HG03095 (cell line): ENCODE results near the gene IRF8.

Experiments
- ATAC-seq: cut with Tn5 transposase; IDR thresholded peaks from one replicate; pipeline ENCODE4 v1.9.1; 2021; ENCODE audit warnings: moderate library complexity; ENCODE audit not compliant: unreplicated experiment

Gene IRF8

DNA sequence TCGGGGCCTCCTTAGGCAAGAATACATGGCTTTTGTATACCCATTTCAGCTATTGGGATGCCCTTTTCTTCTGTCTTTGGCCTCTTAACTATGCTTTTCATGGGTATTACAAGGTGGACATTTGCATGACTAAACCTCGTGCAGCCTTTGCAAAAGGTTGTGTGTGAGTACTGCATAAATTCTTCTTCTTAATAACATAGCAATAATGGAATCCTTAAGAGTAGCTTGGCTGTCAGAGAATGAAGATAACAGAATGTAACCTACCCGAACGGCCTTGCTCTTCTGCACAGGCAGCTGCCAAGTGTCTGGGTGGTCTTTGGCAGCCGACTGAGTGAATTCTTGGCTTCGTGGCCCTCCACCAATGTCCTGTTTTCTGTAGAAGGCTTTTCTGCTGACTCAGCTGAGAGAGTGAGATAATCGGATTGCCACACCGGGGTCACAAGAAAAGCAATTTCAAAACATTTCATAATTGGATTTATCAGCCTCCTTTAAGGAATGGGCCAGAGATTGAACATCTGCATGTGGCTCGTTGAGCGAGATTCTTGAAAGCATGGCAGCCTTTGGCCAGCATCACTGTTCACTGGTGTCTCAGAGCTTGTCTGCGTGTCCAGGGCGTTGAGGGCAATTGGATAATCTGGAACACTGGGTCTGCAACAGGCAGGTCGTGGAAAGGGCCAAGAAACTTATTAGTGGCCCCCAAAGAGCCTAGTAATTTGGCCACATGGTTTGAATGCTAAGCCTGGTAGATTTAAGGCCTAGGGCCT is 13.4 kb downstream of the IRF8 start:
- ATAC-seq = no peak

DNA sequence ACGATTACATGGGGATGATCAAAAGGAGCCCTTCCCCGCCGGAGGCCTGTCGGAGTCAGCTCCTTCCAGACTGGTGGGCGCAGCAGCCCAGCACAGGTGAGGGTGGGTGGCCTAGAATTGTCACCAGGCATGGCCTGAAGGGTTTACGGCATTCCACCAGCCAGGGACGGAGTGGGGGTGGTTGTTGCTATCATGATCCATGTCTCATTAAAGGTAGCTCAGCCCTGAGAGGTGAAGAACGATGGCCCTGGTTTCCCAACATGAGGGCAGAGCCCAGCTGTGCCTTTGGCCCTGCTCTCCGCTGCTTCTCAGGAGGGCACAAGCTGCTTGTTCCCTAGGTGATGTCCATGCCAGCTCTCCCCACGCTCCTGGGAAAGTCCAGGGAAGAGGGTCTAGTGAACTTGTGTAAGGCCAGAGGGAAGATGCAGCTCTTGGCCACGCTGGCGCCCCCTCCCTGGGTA is 14.2 kb downstream of the IRF8 start:
- no peak for ATAC-seq

DNA sequence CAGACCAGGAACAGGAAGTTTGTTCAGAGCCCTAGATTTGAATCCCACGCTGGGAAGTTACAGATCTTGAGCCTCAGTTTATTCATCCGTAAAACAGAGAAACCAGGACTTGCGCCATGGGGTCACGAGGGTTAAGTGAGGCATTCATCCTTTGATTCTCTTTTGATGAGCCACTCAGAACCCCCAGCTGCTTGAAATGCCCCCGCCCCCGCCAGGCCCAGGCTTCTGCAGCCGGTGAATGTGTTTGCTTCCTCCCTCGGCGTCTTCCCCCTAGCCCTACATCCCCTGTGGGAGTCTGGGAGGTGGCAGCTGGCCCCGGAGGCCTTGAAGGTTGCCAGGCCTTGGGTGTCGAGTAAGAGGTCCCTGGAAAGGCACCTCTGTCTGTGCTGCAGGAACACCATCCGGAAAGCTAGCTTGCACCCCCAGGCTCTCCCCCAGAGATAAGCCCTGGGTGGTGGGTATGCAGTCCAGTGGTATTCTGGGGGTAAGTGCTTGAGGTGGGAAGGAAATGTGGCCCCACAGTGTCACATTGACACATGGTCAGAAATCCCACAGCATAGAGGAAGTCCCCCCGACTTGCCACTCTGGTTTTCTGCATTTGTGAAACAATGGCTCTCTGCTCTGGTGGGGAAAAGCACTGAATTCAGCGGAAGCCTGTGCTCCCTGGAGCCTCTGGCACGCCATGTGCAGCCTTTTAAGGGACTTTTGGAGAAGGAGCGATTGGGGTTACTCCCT is 14.9 kb downstream of the IRF8 start:
- ATAC-seq = no peak

DNA sequence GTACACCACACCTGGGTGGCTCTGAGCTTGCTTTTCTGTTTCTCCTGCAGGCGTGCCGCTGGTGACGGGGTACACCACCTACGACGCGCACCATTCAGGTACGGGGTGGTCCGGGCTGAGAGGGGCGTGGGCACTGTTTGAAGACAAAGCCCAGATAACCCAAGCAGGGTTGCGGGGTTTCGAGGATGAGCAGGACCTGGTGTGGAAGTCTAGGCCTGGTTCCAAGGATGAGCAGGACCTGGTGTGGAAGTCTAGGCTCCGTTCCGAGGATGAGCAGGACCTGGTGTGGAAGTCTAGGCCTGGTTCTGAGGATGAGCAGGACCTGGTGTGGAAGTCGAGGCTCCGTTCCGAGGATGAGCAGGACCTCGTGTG is 15.4 kb downstream of the IRF8 start:
- ATAC-seq = no peak

DNA sequence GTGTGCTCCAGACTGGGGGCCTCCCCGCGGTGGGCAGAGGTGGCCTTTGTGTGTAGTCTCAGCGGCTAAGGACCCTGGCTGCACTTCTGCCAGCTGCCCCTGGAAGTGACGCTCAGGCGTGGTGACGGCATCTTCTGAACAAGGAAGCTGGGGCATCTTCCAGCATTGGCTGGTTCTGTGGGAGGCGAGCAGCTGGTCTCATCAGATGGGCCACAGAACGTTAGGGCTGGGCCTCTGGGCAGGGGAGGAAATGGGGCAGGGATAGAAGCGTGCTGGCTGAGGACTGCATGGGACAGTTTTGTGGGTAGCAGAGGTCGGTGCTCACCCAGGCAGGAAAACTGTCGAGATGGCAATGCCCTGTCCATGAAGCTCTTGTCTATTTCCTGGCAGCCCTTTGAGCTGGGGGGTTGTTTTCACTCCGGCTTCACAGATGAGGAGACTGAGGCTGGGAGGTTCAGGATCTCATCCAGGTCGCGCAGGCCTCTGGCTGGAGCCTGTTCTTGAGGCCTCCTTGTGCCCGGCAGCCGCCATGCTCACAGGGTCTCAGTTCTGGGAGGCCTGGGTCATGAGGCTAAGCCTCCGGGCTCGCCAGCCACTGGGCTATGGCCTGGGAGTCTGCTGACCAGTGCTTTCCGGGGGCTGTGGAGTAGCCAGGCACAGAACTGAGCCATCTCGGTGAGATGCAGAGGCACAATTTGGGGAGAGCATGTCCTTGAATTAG is 16.3 kb downstream of the IRF8 start:
- ATAC-seq = no peak

DNA sequence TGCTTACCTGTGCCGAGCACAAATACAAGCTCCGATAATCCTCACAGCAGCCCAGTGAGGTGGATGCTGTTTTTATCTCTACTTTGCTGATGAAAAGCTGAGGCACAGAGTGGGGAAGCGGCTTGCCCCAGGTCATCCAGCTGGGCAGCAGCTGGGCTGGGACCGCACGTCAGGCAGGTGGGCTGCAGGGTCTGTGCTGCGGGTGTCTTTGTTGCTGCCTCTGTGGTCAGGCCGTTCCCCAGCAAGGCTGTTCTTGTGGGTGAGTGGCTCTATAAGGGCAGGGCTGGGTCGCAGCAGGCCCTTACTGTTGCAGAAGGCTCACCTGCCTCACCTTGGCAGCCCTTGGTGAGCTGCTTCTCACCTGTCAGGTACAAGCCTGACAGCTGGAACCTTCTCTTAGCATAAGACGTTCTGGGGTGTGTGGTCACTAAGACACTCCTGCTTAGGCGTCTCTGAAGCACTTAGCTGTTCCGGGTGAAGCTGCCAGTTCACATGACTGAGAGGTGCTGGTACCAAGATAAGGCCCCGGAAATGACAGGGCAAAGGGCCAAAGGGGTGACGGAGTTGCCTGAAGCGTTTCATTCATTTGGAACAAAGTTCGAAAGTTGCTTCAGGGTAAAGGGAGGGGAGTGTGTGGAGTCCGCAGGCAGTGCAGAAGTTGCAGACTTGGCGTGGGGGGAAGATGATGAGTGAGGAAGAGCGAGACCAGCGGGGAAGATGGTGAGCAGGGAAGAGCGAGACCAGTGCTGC is 17.4 kb downstream of the IRF8 start:
- no peak for ATAC-seq

DNA sequence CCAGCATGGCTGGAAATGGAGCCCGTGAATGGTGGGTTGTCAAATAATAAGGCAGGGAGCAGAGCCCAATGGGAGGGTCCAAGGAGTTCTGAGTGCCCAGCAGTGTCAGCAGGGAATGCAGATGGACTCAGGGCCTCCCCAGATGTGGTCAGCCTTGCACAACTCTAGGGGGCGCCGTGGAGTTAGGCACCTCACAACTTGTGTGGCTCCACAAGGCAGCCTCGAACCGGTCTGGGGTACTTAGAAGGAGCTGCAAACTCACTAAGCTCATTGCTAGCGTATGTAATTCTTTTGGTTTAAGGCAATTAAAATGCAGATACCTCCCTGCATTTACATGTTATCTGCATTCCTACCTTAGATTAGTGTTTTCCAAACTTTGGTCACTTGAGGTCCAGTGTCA is 18.1 kb downstream of the IRF8 start:
- ATAC-seq = no peak

DNA sequence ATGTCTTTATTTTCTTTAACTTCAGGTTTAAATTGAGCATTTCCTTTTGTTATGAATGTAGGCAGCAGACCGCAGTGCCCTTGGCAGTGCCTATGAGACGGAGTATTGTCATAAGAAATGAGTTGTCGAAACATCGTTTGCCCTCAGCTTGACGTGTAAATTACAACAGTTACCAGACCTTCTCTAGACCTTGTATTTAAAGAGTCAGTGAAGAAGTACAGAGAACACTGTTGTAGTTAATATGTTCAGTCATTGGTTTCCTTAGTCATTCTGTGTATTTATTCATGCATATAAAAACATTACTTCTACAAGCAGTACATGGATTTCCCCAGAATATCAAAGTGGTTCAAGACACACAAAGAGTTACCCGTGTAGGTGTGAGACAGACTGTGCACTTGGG is 19.0 kb downstream of the IRF8 start:
- ATAC-seq = no peak

DNA sequence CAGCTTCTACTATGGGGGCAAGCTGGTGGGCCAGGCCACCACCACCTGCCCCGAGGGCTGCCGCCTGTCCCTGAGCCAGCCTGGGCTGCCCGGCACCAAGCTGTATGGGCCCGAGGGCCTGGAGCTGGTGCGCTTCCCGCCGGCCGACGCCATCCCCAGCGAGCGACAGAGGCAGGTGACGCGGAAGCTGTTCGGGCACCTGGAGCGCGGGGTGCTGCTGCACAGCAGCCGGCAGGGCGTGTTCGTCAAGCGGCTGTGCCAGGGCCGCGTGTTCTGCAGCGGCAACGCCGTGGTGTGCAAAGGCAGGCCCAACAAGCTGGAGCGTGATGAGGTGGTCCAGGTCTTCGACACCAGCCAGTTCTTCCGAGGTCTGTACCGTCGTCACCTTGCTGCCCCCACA is 19.5 kb downstream of the IRF8 start:
- ATAC-seq = no peak

DNA sequence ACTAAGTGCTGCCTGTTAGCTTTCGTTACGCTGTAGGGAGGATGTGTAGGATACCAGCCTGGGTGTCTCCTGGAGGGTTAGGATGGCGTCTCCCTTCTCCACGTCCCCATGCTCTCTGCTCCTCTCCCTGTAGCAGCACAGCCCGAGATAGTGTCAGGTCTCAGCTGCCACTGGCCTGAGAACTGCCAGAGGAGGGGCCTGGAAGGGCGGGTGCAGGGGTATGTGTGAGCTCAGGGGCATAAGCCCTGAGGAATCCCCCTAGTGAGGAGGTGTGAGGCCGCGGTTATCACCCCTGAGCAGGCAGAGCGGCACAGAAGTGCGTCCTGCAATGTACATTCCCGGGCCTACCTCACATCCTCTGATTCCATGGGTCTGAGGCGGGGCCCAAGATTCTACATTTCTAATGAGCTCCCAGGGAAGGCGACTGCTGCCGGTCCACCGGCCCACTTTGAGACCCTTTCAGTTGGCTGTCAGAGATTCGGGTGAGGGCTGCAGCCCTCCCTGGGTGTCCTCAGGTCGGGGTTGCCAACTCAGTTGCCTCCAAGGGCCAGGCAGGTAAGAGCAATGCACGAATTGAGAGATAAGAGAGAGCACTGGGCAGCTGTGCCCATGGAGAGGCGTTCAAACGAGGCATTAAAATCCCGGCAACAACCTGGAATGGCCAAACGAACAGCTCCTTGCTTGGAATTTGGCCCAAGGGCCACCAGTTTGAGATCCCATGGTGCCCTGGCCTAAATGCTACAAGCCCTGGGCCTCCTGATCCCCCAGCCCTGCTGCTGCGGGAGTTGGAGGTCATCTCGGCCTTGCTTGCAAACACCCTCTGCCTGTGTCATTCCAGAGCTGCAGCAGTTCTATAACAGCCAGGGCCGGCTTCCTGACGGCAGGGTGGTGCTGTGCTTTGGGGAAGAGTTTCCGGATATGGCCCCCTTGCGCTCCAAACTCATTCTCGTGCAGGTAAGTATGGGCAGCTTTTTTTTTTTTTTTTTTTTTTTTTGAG is 20.6 kb downstream of the IRF8 start:
- ATAC-seq = no peak

DNA sequence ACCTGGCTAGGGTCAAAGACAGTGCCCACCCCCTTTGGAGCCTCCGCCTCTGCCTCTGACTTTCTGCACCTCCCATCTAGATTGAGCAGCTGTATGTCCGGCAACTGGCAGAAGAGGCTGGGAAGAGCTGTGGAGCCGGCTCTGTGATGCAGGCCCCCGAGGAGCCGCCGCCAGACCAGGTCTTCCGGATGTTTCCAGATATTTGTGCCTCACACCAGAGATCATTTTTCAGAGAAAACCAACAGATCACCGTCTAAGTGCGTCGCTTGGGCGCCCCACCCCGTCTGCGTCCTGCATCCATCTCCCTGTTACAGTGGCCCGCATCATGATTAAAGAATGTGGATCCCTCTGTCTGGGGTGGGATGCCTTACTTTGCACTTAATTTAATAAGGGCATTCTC is 22.1 kb downstream of the IRF8 start:
- ATAC-seq = no peak

DNA sequence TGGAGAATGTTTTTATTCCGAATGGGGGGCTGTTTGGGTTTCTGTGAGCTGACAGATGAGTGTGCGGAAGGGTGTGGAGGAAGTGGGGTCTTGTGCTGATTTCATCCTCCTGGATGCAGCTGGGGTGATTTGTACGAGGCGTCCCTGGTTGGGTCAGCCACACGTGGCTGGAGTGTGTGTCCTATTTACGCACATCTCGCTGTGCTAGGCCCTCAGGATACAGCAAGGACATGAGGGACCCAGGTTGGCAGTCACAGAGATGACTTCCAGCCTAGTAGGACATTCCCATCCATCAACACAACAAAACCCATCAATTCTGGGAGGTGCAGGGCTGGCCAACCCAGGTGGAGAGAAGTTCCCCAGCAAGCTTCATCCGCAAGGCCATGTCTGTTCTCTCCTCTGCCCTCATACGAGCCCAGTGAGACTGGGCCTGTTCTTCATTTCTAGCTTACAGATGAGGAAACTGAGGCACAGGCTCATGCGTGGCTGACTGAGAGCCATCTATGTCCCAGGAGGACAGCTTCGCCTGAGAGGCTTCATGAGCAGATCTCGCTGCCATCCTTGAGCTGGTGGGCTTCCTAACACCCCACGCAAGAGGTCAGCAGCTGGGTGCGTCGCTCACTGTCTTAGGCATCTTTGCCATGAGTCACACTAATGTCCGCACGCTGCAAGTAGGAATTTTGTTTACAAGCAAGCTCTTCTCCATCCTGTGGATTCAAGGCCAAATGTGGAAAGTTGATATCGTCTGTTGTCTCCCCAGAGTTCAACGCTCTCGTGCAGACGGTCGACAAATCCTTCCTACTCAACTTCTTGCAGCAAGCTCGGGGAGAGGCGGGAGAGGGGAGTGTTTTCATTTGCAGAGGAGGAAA is 24.4 kb downstream of the IRF8 start:
- ATAC-seq = no peak

DNA sequence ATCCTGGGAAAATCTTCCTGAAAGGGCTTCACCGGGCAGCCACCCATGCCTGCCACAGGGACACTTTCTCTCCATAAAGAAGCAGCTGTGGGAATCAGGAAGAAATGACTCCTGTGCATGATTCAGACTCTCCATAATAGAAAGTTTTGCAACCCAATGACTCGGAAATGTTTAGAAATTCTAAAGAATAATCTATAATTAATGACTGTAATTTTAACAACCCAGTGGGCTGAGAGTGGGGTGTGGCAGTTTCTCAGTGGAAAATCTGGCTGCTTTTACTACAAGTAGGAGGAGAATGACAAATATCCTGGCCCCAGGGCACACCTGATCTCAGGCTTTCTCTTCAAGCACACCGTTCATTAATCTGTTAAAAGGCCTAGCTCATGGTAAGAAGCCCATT is 25.7 kb downstream of the IRF8 start:
- ATAC-seq = no peak

DNA sequence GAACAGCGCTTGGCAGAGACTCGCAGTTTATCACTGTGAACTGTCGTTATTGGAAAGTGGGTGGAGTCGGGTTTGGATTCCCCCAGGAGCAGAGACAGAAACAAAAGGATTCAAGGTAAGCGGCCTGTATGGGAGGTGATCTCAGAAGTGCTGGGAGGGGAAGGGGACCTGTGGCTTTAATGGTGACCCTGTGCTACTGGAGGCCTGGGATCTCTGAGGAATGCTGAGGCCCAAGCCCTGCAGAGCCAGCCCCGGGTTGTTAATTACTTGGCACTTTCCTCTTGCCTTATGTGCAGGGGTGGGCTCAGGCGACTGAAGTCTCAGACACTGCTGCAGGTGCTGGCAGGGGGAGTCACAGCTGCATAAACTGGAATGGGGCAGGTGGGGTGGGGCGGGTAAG is 27.4 kb downstream of the IRF8 start:
- no peak for ATAC-seq

DNA sequence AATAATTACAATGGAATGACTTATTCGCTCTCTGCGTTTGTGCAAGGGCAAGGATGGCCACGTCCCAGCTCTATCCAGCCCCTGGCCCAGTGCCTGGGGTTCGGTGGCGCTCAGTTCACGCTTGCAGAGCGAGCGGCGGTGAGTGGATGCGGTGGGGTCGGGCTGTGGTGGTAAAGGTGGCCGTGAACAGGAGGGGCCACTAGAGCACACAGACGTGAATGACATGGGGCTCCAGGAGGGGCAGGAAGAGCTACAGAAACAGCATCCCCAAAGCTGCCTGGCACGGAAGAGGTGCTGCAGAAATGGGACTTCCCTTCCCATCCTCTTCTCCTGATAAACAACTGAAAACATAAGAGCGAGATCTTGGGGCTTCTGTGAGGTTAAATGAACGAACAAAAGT is 28.4 kb downstream of the IRF8 start:
- no peak for ATAC-seq

DNA sequence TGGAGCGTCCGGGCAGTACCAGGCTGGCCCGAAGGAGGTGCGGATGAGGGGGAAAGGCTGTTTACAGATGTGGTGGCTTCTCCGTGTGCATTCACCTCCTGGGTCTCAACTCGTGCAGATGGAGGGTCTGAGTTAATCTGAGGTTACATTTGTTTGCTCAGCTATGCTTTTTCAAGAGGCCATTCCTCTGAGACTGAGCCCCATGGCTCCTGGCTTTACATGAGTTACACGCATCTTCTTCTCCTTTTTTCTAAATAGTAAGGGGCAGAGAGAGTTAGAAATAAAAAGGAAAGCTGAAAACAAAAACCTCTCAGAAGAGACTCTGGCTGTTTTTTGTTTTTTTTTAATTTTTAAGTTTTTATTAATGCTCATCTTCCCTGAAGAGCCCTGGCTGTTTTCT is 29.0 kb downstream of the IRF8 start:
- no peak for ATAC-seq

DNA sequence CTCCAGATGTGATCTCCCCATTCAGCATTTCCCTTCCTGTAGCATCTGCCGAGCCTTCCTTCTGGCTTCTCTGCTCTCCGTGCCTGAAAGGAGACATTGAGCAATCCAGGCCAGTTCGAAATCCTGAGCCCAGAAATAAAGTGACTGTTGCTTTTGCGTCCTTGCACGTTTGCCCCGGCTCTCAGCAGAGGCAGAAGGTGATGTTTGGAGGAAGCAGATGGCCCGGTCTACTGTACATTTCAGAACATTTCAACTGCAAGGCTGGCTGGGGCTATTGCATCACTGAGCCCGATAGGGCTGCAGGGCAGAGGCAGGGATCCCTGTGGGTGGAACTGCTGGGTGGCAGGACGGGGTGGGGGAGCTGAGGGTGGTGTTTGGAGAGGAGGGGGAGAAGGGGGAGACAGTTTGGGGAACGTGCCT is 29.4 kb downstream of the IRF8 start:
- ATAC-seq = no peak

DNA sequence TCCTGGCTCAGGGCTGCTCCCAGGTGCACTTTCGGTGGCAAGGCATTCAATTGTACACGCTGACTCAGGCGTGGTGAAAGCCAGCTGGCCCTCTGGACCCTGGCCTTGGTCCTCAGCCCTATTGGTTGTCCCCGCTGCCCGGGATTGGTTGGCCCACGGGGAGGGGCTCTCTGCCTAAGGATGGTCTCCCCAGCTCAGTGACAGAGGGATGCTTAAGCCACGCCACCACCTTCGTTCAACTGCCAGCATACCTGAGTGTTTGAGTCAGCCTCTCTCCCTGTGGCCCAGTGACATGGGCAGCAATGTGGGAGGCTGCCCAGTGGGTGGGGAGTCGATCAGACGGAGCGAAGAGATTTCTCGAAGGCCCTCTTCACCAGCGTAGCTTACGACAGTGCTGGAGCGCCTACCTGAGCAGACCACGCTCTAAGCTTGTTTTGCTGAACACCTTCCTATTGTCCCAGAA is 30.3 kb downstream of the IRF8 start:
- ATAC-seq = no peak

DNA sequence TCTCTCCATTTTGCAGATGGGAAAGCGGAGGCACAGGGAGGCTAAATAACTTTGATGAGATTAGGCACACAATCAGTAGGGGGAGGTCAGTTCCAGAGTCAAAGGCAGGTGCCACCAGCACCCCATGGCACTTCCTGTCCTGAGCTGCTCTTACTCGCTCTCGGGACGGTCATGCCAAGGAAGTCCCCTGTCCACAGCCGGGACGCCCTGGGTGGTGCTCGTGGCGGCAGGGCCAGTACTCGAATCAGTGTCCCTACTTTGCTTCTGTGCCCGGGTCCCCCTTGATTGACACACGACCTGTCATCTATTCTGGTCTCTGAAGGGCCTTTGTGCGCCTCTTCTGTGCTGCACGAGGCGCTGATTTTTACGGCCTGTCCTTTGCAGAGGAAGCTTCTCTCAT is 31.3 kb downstream of the IRF8 start:
- no peak for ATAC-seq
